H1 (cell line): Measurements from ENCODE around the gene FBN1. TPM values are rescaled to one million over a fixed set of nuclear protein-coding genes. Genes with fewer than 3 reads are reported as not detected.

ENCODE experiments used
- CTCF ChIA-PET: fragments of 300-600 bp; sonication (Branson Sonifier 250); formaldehyde crosslinking; loops from one replicate; lab custom pipeline; 2021; ENCODE audit not compliant: partially characterized antibody; lab: Charles Lee
- POLR2A ChIA-PET: fragments of 300-600 bp; sonication (Branson Sonifier 250); formaldehyde crosslinking; loops from one replicate; lab custom pipeline; 2021; ENCODE audit warnings: inconsistent platforms; ENCODE audit not compliant: partially characterized antibody; lab: Charles Lee
- DNase-seq, 2 experiments: peaks; one replicate each; pipeline versions ENCODE4 v3.0.0 to v3.0.0-alpha.2; 2010 to 2022; ENCODE audit warnings: low spot score in 2 of 2, low read depth in 1 of 2, mixed read lengths in 1 of 2
- FAIRE-seq: peaks from 2 replicates; lab custom pipeline; 2011; peaks lifted over from hg19 to GRCh38; lab: Jason Lieb, UNC
- H2AFZ ChIP-seq: 2 replicates; pipeline ENCODE4 v1.8.1; 2012; ENCODE audit warnings: low read length, inconsistent platforms
- H2AK5ac ChIP-seq: 2 replicates; pipeline ENCODE4 v1.6.1; 2013; ENCODE audit warnings: low read depth, low read length
- H2BK120ac ChIP-seq: replicated peaks from 2 replicates; pipeline ENCODE3; 2013; ENCODE audit warnings: low read depth, low read length, inconsistent platforms
- H2BK12ac ChIP-seq: 2 replicates; pipeline ENCODE4 v1.6.1; 2013; ENCODE audit warnings: low read depth, low read length
- H2BK15ac ChIP-seq: 2 replicates; pipeline ENCODE4 v1.6.1; 2013; ENCODE audit warnings: low read length
- H2BK20ac ChIP-seq: 2 replicates; pipeline ENCODE4 v1.6.1; 2013; ENCODE audit warnings: low read length
- H2BK5ac ChIP-seq: 2 replicates; pipeline ENCODE4 v1.6.1; 2013; ENCODE audit warnings: low read depth, low read length
- H3K14ac ChIP-seq: 2 replicates; pipeline ENCODE4 v1.6.1; 2013; ENCODE audit warnings: inconsistent platforms; ENCODE audit not compliant: insufficient read length
- H3K18ac ChIP-seq: 2 replicates; pipeline ENCODE4 v1.6.1; 2013; ENCODE audit warnings: low read length; ENCODE audit errors: extremely low read depth
- H3K23ac ChIP-seq: 2 replicates; pipeline ENCODE4 v1.6.1; 2013; ENCODE audit warnings: inconsistent platforms; ENCODE audit not compliant: insufficient read length
- H3K23me2 ChIP-seq: 2 replicates; pipeline ENCODE4 v1.6.1; 2013; ENCODE audit warnings: low read depth, low read length
- H3K27ac ChIP-seq: 2 replicates; pipeline ENCODE4 v1.6.1; 2011; ENCODE audit warnings: low read depth, low read length, inconsistent platforms
- H3K27me3 ChIP-seq, 4 experiments: replicated peaks in 1 of 4; 1 replicate in 1 of 4; 2 replicates in 3 of 4; pipeline versions ENCODE4 v1.6.1 to v1.8.1; 2011 to 2013; ENCODE audit warnings: low read length in 3 of 4, mild to moderate bottlenecking in 3 of 4, inconsistent platforms in 2 of 4, mixed read lengths in 2 of 4, moderate library complexity in 1 of 4; ENCODE audit not compliant: control insufficient read depth in 3 of 4, insufficient read depth in 3 of 4; ENCODE audit errors: extremely low read depth in 1 of 4
- H3K36me3 ChIP-seq, 4 experiments: 2 replicates each; pipeline versions ENCODE4 v1.6.1 to v1.8.1; 2011 to 2013; ENCODE audit warnings: mild to moderate bottlenecking in 4 of 4, low read length in 3 of 4, moderate library complexity in 2 of 4, control low read depth in 1 of 4, inconsistent platforms in 1 of 4; ENCODE audit not compliant: insufficient read depth in 4 of 4, control insufficient read depth in 2 of 4
- H3K4ac ChIP-seq: replicated peaks from 2 replicates; pipeline ENCODE3; 2013; ENCODE audit warnings: low read length, low read depth, mixed read lengths, inconsistent platforms; ENCODE audit not compliant: insufficient read length
- H3K4me1 ChIP-seq, 4 experiments: replicated peaks in 1 of 4; 1 replicate in 1 of 4; 2 replicates in 3 of 4; pipeline versions ENCODE4 v1.6.1 to v1.8.1; 2011 to 2013; ENCODE audit warnings: low read length in 3 of 4, inconsistent platforms in 2 of 4, mixed read lengths in 1 of 4; ENCODE audit not compliant: insufficient read depth in 4 of 4, control insufficient read depth in 3 of 4
- H3K4me2 ChIP-seq, 2 experiments: 2 replicates each; pipeline versions ENCODE4 v1.6.1 to v1.8.1; 2011 to 2013; ENCODE audit warnings: low read depth in 2 of 2, low read length in 2 of 2, control low read depth in 1 of 2, inconsistent platforms in 1 of 2, mild to moderate bottlenecking in 1 of 2; ENCODE audit not compliant: insufficient read depth in 1 of 2
- H3K4me3 ChIP-seq, 4 experiments: fragments of 200-600, 300-600 bp in 1 of 4; sonication (generic), shearing (Covaris generic), sonication (Bioruptor Twin) in 1 of 4; 2 replicates each; pipeline versions ENCODE4 v1.5.1 to v1.8.1; 2011 to 2016; ENCODE audit warnings: low read length in 4 of 4, low read depth in 3 of 4, control low read depth in 2 of 4, inconsistent platforms in 2 of 4, mild to moderate bottlenecking in 2 of 4, mixed read lengths in 1 of 4, moderate library complexity in 1 of 4; ENCODE audit not compliant: insufficient read depth in 2 of 4; ENCODE audit errors: extremely low read depth in 1 of 4
- H3K56ac ChIP-seq: replicated peaks from 2 replicates; pipeline ENCODE3; 2013; ENCODE audit warnings: low read depth, mild to moderate bottlenecking, mixed read lengths, low read length, inconsistent platforms; ENCODE audit not compliant: insufficient read length
- H3K79me1 ChIP-seq: 2 replicates; pipeline ENCODE4 v1.6.1; 2013; ENCODE audit warnings: low read depth, low read length, control low read depth
- H3K79me2 ChIP-seq, 2 experiments: 2 replicates each; pipeline versions ENCODE4 v1.6.1 to v1.8.1; 2012 to 2013; ENCODE audit warnings: low read length in 2 of 2, mild to moderate bottlenecking in 2 of 2, inconsistent platforms in 1 of 2; ENCODE audit not compliant: insufficient read depth in 2 of 2, control insufficient read depth in 1 of 2
- H3K9ac ChIP-seq, 4 experiments: replicated peaks in 1 of 4; 1 replicate in 1 of 4; 2 replicates in 3 of 4; pipeline versions ENCODE4 v1.6.1 to v1.8.1; 2011 to 2013; ENCODE audit warnings: low read depth in 3 of 4, low read length in 3 of 4, control low read depth in 2 of 4, mild to moderate bottlenecking in 2 of 4, moderate library complexity in 2 of 4, inconsistent platforms in 1 of 4; ENCODE audit errors: extremely low read depth in 1 of 4
- H3K9me3 ChIP-seq, 2 experiments: 2 replicates each; pipeline versions ENCODE4 v1.6.1 to v1.8.1; 2012 to 2013; ENCODE audit warnings: mild to moderate bottlenecking in 2 of 2, moderate library complexity in 2 of 2, control low read depth in 1 of 2, inconsistent platforms in 1 of 2, low read depth in 1 of 2, low read length in 1 of 2, mixed read lengths in 1 of 2; ENCODE audit not compliant: insufficient read depth in 2 of 2
- H4K20me1 ChIP-seq, 2 experiments: replicated peaks in 1 of 2; 2 replicates each; pipeline versions ENCODE3 to v1.8.1; 2011 to 2013; ENCODE audit warnings: inconsistent platforms in 2 of 2, low read length in 2 of 2, mild to moderate bottlenecking in 1 of 2; ENCODE audit not compliant: insufficient read depth in 2 of 2, control insufficient read depth in 1 of 2
- H4K5ac ChIP-seq: 2 replicates; pipeline ENCODE4 v1.6.1; 2013; ENCODE audit warnings: low read length, low read depth, mixed read lengths, inconsistent platforms; ENCODE audit not compliant: insufficient read length
- H4K8ac ChIP-seq: 2 replicates; pipeline ENCODE4 v1.8.0; 2013; ENCODE audit warnings: mild to moderate bottlenecking, moderate library complexity, low read length, inconsistent platforms; ENCODE audit not compliant: insufficient read depth; ENCODE audit errors: extremely low read depth
- H4K91ac ChIP-seq: replicated peaks from 2 replicates; pipeline ENCODE3; 2013; ENCODE audit warnings: low read length, mixed read lengths, inconsistent platforms; ENCODE audit not compliant: insufficient read length
- CHD2 ChIP-seq: IDR thresholded peaks from 2 replicates; pipeline ENCODE4 v1.6.1; 2012; ENCODE audit warnings: low read length, improper control_type of control experiment
- GABPA ChIP-seq: IDR thresholded peaks from 2 replicates; pipeline ENCODE4 v1.6.1; 2011; ENCODE audit warnings: mild to moderate bottlenecking, low read length, moderate library complexity, borderline replicate concordance; ENCODE audit not compliant: insufficient read depth
- RAD21 ChIP-seq, 2 experiments: IDR thresholded peaks in 1 of 2; conservative IDR thresholded peaks in 1 of 2; 2 replicates each; pipeline ENCODE4 v1.6.1; 2011; ENCODE audit warnings: low read depth in 2 of 2, low read length in 2 of 2, improper control_type of control experiment in 1 of 2, inconsistent platforms in 1 of 2, mild to moderate bottlenecking in 1 of 2, moderate library complexity in 1 of 2
- RFX5 ChIP-seq: IDR thresholded peaks from 2 replicates; pipeline ENCODE4 v1.6.1; 2011; ENCODE audit warnings: low read depth, low read length, improper control_type of control experiment, borderline replicate concordance
- SIRT6 ChIP-seq: IDR thresholded peaks from one replicate; pipeline ENCODE4 v1.7.1; 2012; ENCODE audit warnings: low read length, inconsistent platforms
- SUZ12 ChIP-seq: fragments of 200-600 bp; sonication (generic); IDR thresholded peaks from 2 replicates; pipeline ENCODE4 v1.6.1; 2012; ENCODE audit warnings: mild to moderate bottlenecking, inconsistent platforms, low read length, moderate library complexity, mixed read lengths
- ZNF274 ChIP-seq: IDR thresholded peaks from 2 replicates; pipeline ENCODE4 v1.7.0; 2012; ENCODE audit warnings: low read length, borderline replicate concordance; ENCODE audit errors: extremely low read depth
- WGBS, 2 experiments: shearing (Covaris generic) in 1 of 2; methylation state at CpG; one replicate each; pipeline versions ENCODE4 v1.1.6 to v1.1.7; 2013 to 2015; ENCODE audit warnings: low lambda C conversion rate in 2 of 2, mixed read lengths in 2 of 2, inconsistent platforms in 1 of 2, low coverage in 1 of 2, missing lambda C conversion rate in 1 of 2; ENCODE audit not compliant: insufficient replicate concordance in 2 of 2, insufficient coverage in 1 of 2, insufficient read length in 1 of 2; ENCODE audit errors: extremely low coverage in 1 of 2, missing lambda C conversion rate in 1 of 2; 5-methylcytosine and 5-hydroxymethylcytosine counted together
- polyA plus RNA-seq, 7 experiments: library from polyadenylated mRNA; depleted of rRNA in 3 of 7; stranded (reverse) in 5 of 7; unstranded in 2 of 7; fragments of >200 nt in 5 of 7; fragments of 200-250 nt in 2 of 7; gene quantifications; 1 replicate in 5 of 7; 2 replicates in 1 of 7; 4 replicates in 1 of 7; pipeline versions ENCODE4 v1.2.1 to v1.2.3, GENCODE V29; 2011 to 2013; ENCODE audit warnings: missing spikeins in 2 of 7, mixed read lengths in 2 of 7
- total RNA-seq: library from RNA; stranded (reverse); fragmentation: NEBNext Ultra II Directional; extraction: Animal tissue kit (Norgen Biotek cat#: 25700); gene quantifications from 2 replicates; pipeline ENCODE4 v1.2.1, GENCODE V29; 2021

Gene FBN1
- total and polyA plus RNA-seq, 2 of the 8 experiments (the other 6 are each of a cell fraction or from before 2014, with no cell fraction given), result 3.0 to 4.0 TPM

GRCh38 chr15:48617619-48618018, 27.9 kb downstream of the FBN1 start:
- H2AFZ ChIP-seq, result no peak overlapping the region
- H3K4me3 ChIP-seq, result no peak overlapping the region
- H3K36me3 ChIP-seq, result no peaks in the 10 kb centered on the region; a peak in 1 of 8 replicates
- no peaks in the 10 kb centered on the region; the same call in 1 of the 2 replicates for H3K23me2 ChIP-seq
- H4K20me1 ChIP-seq, result no peaks in the 10 kb centered on the region
- H2BK12ac ChIP-seq, result no peak overlapping the region
- FAIRE-seq (no peak), DNase-seq (no peak)
- ChIA-PET CTCF (interaction anchor here (1.5 kb wide), 1 partner anchor 92 kb away, joined by 3 read pairs; no protein-coding TSS in a partner anchor), POLR2A (no interaction called here)
- H2AK5ac ChIP-seq, result no peak overlapping the region
- no peak overlapping the region for H3K14ac ChIP-seq
- H4K5ac ChIP-seq, result no peak overlapping the region
- H2BK5ac ChIP-seq, result no peak overlapping the region
- H2BK20ac ChIP-seq, result no peak overlapping the region
- no peak overlapping the region for H3K18ac ChIP-seq
- peaks cover 0 to 5% of the 10 kb centered on the region in 2 experiments; a peak in 1 of 4 replicates for H3K9me3 ChIP-seq
- no peaks in the 10 kb centered on the region for H3K79me2 ChIP-seq
- H2BK15ac ChIP-seq, result no peak overlapping the region
- H3K4me2 ChIP-seq, result no peak overlapping the region
- no peak overlapping the region for H3K4ac ChIP-seq
- no peak overlapping the region for H3K23ac ChIP-seq
- no peak overlapping the region for H2BK120ac ChIP-seq
- no peak overlapping the region for H4K91ac ChIP-seq
- no peak for TF ChIP-seq SUZ12
- TF ChIP-seq GABPA, result no peak
- no peak for TF ChIP-seq SIRT6
- no peak for TF ChIP-seq ZNF274
- no peak for TF ChIP-seq CHD2
- TF ChIP-seq RFX5, result no peak
- TF ChIP-seq RAD21 (IDR thresholded peaks at IDR 0.05 in 1 of 2, conservative IDR thresholded peaks at IDR 0.05 in 1 of 2; ENCODE audit: low read depth in 2 of 2, low read length in 2 of 2), result no peak
- H3K79me1 ChIP-seq, result no peaks in the 10 kb centered on the region
- no peaks in the 10 kb centered on the region; a peak in 1 of 7 replicates for H3K27me3 ChIP-seq
- H3K27ac ChIP-seq, result no peak overlapping the region
- H4K8ac ChIP-seq, result no peak overlapping the region
- H3K4me1 ChIP-seq, result no peaks in the 10 kb centered on the region
- H3K9ac ChIP-seq, result no peak overlapping the region
- 91% methylated on average over 2 of the region's 2 CpGs; no CpG with 5 or more reads in 1 of the 2 experiments for WGBS, 2 experiments
- H3K56ac ChIP-seq, result no peak overlapping the region
